Smooth muscle cell (in vitro differentiated cells): ENCODE results near the gene COX5B. TPM values are rescaled to one million over a fixed set of nuclear protein-coding genes. Genes with fewer than 3 reads are reported as not detected.

Experiments
- DNase-seq: peaks from one replicate; lab custom pipeline; 2025; ENCODE audit not compliant: unreplicated experiment; lab: John Stamatoyannopoulos, UW
- H2AFZ ChIP-seq: fragments of 200-600 bp; sonication (generic); 2 replicates; pipeline ENCODE4 v1.6.0; 2016; ENCODE audit warnings: antibody characterized with exemption, low read depth, mild to moderate bottlenecking
- H3F3A ChIP-seq: fragments of 200-600 bp; sonication (generic); 2 replicates; pipeline ENCODE4 v1.6.0; 2017; ENCODE audit warnings: antibody characterized with exemption, low read depth
- H3K27ac ChIP-seq: fragments of 200-600 bp; sonication (generic); 2 replicates; pipeline ENCODE4 v1.5.1; 2016; ENCODE audit warnings: low read depth, mild to moderate bottlenecking
- H3K27me3 ChIP-seq: fragments of 200-600 bp; sonication (generic); 2 replicates; pipeline ENCODE4 v1.6.1; 2016; ENCODE audit warnings: low read depth, mild to moderate bottlenecking
- H3K36me3 ChIP-seq: fragments of 200-600 bp; sonication (generic); 2 replicates; pipeline ENCODE4 v1.5.1; 2016; ENCODE audit warnings: low read depth
- H3K4me1 ChIP-seq: fragments of 200-600 bp; sonication (generic); 2 replicates; pipeline ENCODE4 v1.5.1; 2016; ENCODE audit warnings: low read depth
- H3K4me2 ChIP-seq: fragments of 200-600 bp; sonication (generic); 2 replicates; pipeline ENCODE4 v1.6.0; 2016; ENCODE audit warnings: mild to moderate bottlenecking
- H3K4me3 ChIP-seq: fragments of 200-600 bp; sonication (generic); 2 replicates; pipeline ENCODE4 v1.5.1; 2016; ENCODE audit warnings: mild to moderate bottlenecking
- H3K79me2 ChIP-seq: fragments of 200-600 bp; sonication (generic); 2 replicates; pipeline ENCODE4 v1.6.0; 2016; ENCODE audit warnings: low read depth, mild to moderate bottlenecking
- H3K9ac ChIP-seq: fragments of 200-600 bp; sonication (generic); 2 replicates; pipeline ENCODE4 v1.6.0; 2016; ENCODE audit warnings: low read depth
- H3K9me3 ChIP-seq: fragments of 200-600 bp; sonication (generic); replicated peaks from 2 replicates; pipeline ENCODE4 v1.5.1; 2016; ENCODE audit warnings: low read depth
- H4K20me1 ChIP-seq: fragments of 200-600 bp; sonication (generic); 2 replicates; pipeline ENCODE4 v1.6.0; 2016; ENCODE audit warnings: low read depth
- WGBS: methylation state at CpG from one replicate; pipeline ENCODE4 v1.1.7; 2016; ENCODE audit warnings: low lambda C conversion rate; 5-methylcytosine and 5-hydroxymethylcytosine counted together
- polyA plus RNA-seq: library from polyadenylated mRNA; unstranded; fragments of >200 nt; fragmentation: Nextera tagmentation; extraction: Ambion mirVana; gene quantifications from 2 replicates; pipeline ENCODE4 v1.2.1, GENCODE V29; 2016
- total RNA-seq: library from RNA; depleted of rRNA; stranded (reverse); fragments of >200 nt; gene quantifications from 2 replicates; pipeline ENCODE4 v1.2.3, GENCODE V29; 2014
- TF ChIP-seq, protein P1 (sequence below): fragments of 200-600 bp; sonication (generic); IDR thresholded peaks from 2 replicates; pipeline ENCODE4 v1.5.1; 2017; ENCODE audit warnings: borderline replicate concordance, mild to moderate bottlenecking, antibody characterized with exemption; ENCODE audit not compliant: insufficient read depth, poor library complexity, severe bottlenecking

The COX5B gene
- total and polyA plus RNA-seq, 2 experiments from 2014 or later: 402 to 404 TPM

DNA sequence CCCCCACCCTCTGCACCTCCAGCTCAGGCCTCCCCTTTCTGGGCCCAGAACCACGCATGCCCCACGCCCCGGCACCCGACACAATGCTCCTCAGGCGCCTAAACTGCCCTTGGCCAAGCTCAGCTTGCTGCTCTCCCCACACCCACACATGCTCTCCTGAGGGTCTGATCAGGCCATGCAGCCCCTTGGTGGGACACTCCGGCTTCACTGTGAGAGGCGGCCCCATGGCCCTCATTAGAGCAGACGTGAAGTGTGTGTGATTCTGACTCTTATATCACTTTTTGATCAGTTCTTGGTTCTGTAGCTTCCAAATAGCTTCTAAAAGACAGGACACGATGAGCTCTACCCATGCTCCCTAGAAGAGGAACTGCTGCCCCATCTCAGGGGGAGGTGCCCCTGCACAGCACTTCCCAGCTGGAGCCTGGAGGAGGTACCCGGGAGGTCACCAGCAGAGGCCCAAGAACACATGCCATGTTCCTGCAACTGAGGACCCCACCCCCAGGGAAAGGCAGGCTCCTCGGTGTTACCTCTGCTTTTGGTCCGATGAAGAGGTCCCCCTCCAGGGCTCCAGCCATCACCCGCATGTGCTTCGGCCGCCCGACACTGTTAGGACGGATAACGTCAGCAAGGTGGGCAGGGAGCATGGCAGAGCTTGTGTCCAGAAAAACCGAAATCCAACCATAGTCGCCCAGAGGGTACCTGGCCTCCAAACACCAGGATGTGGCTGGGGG lies 14.3 kb downstream of the COX5B start:
- TF ChIP-seq, protein P1, sequence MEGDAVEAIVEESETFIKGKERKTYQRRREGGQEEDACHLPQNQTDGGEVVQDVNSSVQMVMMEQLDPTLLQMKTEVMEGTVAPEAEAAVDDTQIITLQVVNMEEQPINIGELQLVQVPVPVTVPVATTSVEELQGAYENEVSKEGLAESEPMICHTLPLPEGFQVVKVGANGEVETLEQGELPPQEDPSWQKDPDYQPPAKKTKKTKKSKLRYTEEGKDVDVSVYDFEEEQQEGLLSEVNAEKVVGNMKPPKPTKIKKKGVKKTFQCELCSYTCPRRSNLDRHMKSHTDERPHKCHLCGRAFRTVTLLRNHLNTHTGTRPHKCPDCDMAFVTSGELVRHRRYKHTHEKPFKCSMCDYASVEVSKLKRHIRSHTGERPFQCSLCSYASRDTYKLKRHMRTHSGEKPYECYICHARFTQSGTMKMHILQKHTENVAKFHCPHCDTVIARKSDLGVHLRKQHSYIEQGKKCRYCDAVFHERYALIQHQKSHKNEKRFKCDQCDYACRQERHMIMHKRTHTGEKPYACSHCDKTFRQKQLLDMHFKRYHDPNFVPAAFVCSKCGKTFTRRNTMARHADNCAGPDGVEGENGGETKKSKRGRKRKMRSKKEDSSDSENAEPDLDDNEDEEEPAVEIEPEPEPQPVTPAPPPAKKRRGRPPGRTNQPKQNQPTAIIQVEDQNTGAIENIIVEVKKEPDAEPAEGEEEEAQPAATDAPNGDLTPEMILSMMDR: no peak
- Histone ChIP-seq H3K9me3 (no peaks in the 10 kb centered on the region), H3K27ac (peak overlapping the region; percentile 94), H2AFZ (no peak overlapping the region), H3K27me3 (no peaks in the 10 kb centered on the region), H3K4me3 (no peak overlapping the region), H3K9ac (no peak overlapping the region), H3K4me2 (peak overlapping the region; percentile 82), H3K79me2 (peaks cover 20% of the 10 kb centered on the region), H4K20me1 (peaks cover 21% of the 10 kb centered on the region), H3K4me1 (peaks cover 7% of the 10 kb centered on the region), H3K36me3 (no peaks in the 10 kb centered on the region), H3F3A (peaks cover 12% of the 10 kb centered on the region)
- DNase-seq: no peak
- WGBS: 98% methylated on average over 20 of the region's 20 CpGs

DNA sequence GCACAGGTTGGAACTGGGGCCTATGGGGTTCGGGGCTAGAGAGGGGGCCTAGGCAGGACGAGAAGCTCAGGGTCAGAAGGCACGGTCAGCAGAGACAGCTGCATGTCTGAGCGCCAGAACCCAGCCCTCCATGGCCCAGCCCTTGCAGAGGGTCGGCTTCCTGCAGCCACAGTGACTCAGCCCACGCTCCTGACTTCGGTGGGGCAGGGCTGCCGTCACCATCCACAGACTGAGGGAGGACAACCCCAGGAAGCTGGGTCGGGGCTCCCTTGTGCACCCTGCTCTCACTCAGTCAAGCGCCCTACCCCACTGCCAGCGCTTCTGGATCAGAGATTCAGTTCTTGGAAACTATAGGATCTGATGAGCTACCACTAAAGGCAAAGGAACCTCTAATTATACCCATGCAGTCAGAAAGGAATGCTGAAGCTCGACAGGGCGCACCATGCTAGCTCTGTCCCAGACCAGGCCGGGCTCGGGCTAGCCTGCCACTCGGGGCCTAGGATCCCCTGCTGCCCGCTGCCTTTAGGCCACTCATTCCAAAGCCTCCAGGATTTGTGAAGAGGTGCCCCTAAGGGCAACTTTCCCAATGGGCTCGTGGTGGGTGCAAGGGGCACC lies 15.0 kb downstream of the COX5B start:
- Histone ChIP-seq H2AFZ (no peak overlapping the region), H3K79me2 (peaks cover 20% of the 10 kb centered on the region), H3K9me3 (no peaks in the 10 kb centered on the region), H3K36me3 (no peaks in the 10 kb centered on the region), H3K9ac (no peak overlapping the region), H3K4me1 (peaks cover 7% of the 10 kb centered on the region), H3F3A (peaks cover 12% of the 10 kb centered on the region), H3K27me3 (no peaks in the 10 kb centered on the region), H3K27ac (peak overlapping the region; percentile 94), H4K20me1 (peaks cover 21% of the 10 kb centered on the region), H3K4me3 (no peak overlapping the region), H3K4me2 (peak overlapping the region; percentile 82)
- 67% methylated on average over 17 of the region's 18 CpGs for WGBS
- no peak for DNase-seq
- TF ChIP-seq, protein P1: no peak

DNA sequence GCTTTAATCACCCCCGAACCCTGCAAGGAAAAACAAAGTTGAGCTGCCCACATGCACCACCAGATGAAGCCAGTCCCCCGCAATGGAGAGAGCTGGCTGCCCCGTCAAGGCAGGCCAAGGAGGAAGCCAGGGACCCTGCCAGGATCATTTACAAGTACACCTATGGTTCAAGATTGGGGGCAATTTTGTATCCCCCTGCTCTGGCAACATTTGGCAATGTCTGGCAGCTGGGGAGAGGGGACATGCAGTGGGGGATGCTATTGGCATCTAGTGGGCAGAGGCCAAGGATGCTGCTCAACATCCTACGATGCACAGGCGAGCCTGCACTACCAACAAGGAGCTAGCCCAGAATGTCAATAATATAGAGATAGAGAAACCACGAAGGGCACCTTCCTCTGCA lies 16.1 kb downstream of the COX5B start:
- Histone ChIP-seq H3F3A (peaks cover 12% of the 10 kb centered on the region), H3K27ac (peak overlapping the region; percentile 94), H3K4me3 (peak overlapping the region; percentile 72), H3K4me2 (peak overlapping the region; percentile 82), H3K79me2 (peaks cover 20% of the 10 kb centered on the region), H3K9me3 (no peaks in the 10 kb centered on the region), H3K36me3 (no peaks in the 10 kb centered on the region), H4K20me1 (peaks cover 21% of the 10 kb centered on the region), H3K9ac (peak overlapping the region; percentile 54), H2AFZ (no peak overlapping the region), H3K4me1 (peaks cover 7% of the 10 kb centered on the region), H3K27me3 (no peaks in the 10 kb centered on the region)
- TF ChIP-seq, protein P1: no peak
- DNase-seq: no peak
- WGBS: 88% methylated on average over 6 of the region's 6 CpGs
